ENCODE data around the gene PPP6R3.
"Not testable (repeated sequence)": the region's sequence is repeated elsewhere in the genome, so short reads cannot be mapped to it uniquely, and the experiment has no call there.

Gene PPP6R3

DNA sequence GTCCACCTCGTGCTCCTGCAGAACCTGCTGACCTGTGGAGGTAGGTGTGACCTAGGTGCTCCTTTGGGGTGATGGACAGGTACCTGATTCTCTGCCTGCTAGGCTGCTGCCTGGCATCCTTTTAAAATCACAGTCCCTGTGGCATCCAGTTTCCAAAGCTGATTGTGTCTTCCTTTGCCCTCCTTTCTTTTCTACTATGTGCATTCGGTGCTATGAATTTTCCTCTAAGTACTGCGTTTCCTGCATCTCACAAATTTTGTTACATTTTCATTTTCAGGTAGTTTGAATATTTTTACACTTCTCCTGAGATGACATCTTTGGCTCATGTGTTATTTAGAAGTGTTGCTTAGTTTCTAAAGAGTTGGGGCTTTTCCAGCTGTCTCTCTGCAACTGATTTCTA lies 30.9 kb upstream of the PPP6R3 start:
- no peak overlapping the region for H3K4me3 ChIP-seq (ENCODE audit: low read length)
- TF ChIP-seq ZNF274 (IDR thresholded peaks at IDR 0.05; ENCODE audit: low read depth, low read length), result no peak

DNA sequence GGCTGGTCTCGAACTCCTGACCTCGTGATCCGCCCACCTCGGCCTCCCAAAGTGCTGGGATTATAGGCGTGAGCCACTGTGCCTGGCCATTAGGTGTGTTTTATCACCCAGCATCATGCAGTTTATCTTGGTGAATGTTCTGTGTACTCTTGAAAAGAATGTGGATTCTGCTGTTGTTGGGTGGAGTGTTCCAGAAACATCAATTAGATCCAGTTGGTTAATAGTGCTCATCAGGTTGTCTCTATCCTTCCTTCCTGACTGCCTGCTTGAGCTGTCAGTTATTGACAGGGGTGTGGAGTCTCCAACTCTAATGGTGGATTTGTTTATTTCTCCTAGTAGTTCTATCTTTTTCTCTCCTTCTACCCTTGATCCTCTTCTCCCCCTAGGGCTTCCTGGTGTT lies 30.2 kb upstream of the PPP6R3 start:
- H3K4me3 ChIP-seq (ENCODE audit: low read length), result no peak overlapping the region
- no peak for TF ChIP-seq ZNF274 (IDR thresholded peaks at IDR 0.05; ENCODE audit: low read depth, low read length)

DNA sequence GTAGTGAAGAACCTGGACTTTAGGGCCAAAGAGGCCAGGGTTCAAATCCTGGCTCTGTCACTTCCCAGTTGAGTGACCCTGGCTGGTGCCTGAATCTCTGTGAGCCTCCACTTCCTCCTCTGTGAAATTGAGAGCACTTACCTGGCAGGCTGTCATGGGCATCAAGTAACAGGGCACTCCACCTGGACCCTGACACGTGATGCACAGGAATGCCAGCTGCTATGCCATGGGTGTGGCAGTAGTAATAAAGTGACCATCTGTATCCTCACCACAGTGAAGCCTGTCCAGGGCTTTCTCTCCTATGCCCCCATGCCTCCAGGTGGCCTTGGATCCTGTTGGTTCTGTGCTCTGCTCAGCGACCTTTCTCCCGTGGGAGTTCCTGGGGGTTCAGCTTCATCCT lies 29.8 kb upstream of the PPP6R3 start:
- no peak overlapping the region for H3K4me3 ChIP-seq (ENCODE audit: low read length)
- TF ChIP-seq ZNF274 (IDR thresholded peaks at IDR 0.05; ENCODE audit: low read depth, low read length), result no peak

DNA sequence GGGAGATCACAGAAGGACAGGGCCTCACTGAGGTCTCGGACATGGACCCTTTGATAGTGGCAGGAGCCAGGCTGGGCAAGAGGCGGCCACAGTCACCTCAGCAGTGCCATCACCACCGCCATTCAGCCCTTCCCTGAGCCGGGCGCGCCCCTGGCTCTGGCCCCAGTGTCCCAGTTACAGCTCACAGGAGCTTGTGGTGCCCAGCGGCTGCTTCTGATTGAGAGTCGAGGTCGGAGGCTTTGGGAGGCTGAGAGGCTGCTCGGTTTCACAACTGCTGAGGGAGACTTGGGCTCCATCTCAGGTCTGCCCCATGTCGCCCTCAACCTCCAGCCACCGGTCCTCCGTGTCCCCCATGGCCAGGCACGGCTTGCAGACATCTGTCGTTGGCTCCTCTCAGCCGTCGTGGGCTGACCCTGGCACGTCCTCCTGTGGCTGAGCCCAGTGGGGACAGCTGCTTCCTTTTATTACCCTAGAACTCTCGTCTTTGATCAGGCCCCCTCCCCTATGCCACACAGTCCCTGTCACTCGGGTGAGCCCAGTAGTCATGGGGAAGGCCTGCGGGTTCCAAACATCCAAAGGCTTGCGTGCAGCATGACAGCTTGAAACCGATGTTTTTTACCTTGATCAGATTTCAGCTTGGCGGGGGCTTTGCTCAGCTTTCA lies 28.4 kb upstream of the PPP6R3 start:
- no peak for TF ChIP-seq ZNF274 (IDR thresholded peaks at IDR 0.05; ENCODE audit: low read depth, low read length)
- no peak overlapping the region for H3K4me3 ChIP-seq (ENCODE audit: low read length)

GRCh38 chr11:68432874-68433273 lies 27.7 kb upstream of the PPP6R3 start:
- no peak for TF ChIP-seq ZNF274 (IDR thresholded peaks at IDR 0.05; ENCODE audit: low read depth, low read length)

GRCh38 chr11:68433541-68433940 lies 27.0 kb upstream of the PPP6R3 start:
- no peak overlapping the region for H3K4me3 ChIP-seq (ENCODE audit: low read length)
- no peak for TF ChIP-seq ZNF274 (IDR thresholded peaks at IDR 0.05; ENCODE audit: low read depth, low read length)

More at GRCh38 chr11:68432874-68433273, 27.7 kb upstream of the PPP6R3 start:
- no peak overlapping the region for H3K4me3 ChIP-seq (ENCODE audit: low read length)

DNA sequence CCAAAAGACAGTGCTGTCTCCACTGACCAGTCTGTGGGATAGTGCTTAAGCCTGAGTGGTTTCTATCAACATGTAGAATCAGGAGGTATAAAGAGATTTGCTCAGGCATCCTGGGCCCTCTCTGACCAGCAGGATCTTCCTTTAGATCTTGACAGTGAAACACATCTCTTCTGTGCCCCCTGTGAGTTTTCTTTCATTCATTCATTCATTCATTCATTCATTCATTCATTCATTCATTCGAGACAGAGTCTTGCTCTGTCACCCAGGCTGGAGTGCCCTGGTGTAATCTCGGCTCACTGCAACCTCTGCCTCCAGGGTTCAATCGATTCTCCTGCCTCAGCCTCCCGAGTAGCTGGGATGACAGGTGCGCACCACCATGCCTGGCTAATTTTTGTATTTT lies 26.4 kb upstream of the PPP6R3 start:
- H3K4me3 ChIP-seq (ENCODE audit: low read length), result not testable (repeated sequence)

DNA sequence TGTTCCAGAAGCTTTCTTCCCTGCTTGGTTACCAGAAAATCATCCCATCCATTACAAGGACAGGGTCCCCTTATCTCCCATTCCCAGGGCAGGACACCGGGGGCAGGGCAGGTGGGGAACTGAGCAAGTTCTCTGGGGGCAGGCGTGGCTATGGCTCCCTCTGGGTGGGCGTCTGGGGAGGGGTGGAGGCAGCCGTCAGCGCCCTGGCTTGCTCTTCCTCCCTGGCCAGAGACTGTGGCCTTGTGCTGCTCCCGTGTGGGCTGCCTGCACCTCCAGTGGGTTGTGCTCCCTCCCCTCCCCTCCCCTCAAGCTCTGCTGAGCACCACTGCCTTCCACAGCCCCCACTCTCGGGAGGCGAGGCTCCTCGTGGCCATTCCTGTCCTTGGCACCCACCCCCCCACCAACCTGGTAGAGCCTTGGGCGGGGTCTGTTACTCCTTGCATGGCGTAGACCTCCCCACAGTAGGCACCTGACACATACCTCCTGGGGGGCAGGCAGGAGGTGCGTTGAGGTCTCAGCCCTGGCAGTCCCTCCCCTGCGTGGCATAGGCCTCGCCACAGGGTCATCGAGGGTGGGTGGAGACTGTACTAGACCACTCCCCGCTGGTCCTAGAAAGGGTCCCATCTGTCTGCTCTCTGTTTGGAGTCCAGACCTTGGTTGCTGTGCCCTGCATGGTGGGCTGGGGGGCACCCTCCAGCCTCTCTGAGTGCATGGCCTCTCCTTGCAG lies 24.2 kb upstream of the PPP6R3 start:
- no peak overlapping the region for H3K4me3 ChIP-seq (ENCODE audit: low read length)

GRCh38 chr11:68436985-68437926 lies 23.3 kb upstream of the PPP6R3 start:
- H3K4me3 ChIP-seq (ENCODE audit: low read length), result no peak overlapping the region
- no peak for TF ChIP-seq ZNF274 (IDR thresholded peaks at IDR 0.05; ENCODE audit: low read depth, low read length)

More for the DNA sequence above, 24.2 kb upstream of the PPP6R3 start:
- TF ChIP-seq ZNF274 (IDR thresholded peaks at IDR 0.05; ENCODE audit: low read depth, low read length), result no peak

DNA sequence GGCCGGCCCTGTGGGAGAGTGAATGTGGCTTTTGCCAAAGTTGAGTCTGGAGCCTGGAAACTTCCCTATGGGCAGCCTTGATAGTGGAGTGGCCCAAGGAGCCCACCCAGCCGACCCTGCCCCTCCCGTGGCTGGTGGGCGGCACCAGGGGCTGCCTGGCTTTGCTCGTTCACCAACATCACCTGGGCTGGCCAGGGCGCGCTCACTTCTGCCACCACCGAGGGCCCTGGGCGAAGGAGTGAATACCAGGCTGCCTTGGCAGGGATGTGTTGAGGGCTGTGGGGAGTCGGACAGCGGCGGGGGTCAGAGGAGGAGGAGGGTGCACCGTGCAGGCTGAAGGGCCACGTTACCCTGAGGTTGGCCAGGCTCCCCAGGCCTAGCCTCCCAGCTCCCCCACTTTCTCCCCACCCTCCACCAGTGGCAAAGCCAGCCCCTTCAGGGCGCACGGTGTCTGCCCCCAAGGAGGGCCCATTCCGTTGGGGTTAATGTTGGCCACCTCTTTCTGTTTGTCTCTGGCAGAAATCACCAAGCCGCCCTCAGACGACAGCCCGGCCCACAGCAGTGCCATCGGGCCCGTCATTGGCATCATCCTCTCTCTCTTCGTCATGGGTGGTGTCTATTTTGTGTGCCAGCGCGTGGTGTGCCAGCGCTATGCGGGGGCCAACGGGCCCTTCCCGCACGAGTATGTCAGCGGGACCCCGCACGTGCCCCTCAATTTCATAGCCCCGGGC lies 22.5 kb upstream of the PPP6R3 start:
- no peak for TF ChIP-seq ZNF274 (IDR thresholded peaks at IDR 0.05; ENCODE audit: low read depth, low read length)
- no peak overlapping the region for H3K4me3 ChIP-seq (ENCODE audit: low read length)

GRCh38 chr11:68438658-68439259 lies 21.8 kb upstream of the PPP6R3 start:
- no peak for TF ChIP-seq ZNF274 (IDR thresholded peaks at IDR 0.05; ENCODE audit: low read depth, low read length)

GRCh38 chr11:68439355-68440065 lies 21.0 kb upstream of the PPP6R3 start:
- no peak for TF ChIP-seq ZNF274 (IDR thresholded peaks at IDR 0.05; ENCODE audit: low read depth, low read length)
- H3K4me3 ChIP-seq (ENCODE audit: low read length), result no peak overlapping the region

More at GRCh38 chr11:68438658-68439259, 21.8 kb upstream of the PPP6R3 start:
- no peak overlapping the region for H3K4me3 ChIP-seq (ENCODE audit: low read length)

GRCh38 chr11:68440224-68440623 lies 20.3 kb upstream of the PPP6R3 start:
- H3K4me3 ChIP-seq (ENCODE audit: low read length), result no peak overlapping the region
- TF ChIP-seq ZNF274 (IDR thresholded peaks at IDR 0.05; ENCODE audit: low read depth, low read length), result no peak
